Fibroblast of the aortic adventitia (primary cell): Measurements from ENCODE around the gene PARD6B. TPM values are rescaled to one million over a fixed set of nuclear protein-coding genes. Genes with fewer than 3 reads are reported as not detected.
A peak's percentile ranks its signal among the peaks of the same experiment; 100 is the strongest.

Experiments used
- DNase-seq: peaks from one replicate; pipeline ENCODE4 v3.0.0-alpha.2; 2010; ENCODE audit warnings: low read depth
- H3K4me3 ChIP-seq: 2 replicates; pipeline ENCODE4 v1.5.1; 2011; ENCODE audit warnings: low read depth, mild to moderate bottlenecking, control low read depth, low read length, moderate library complexity
- total RNA-seq: library from RNA; depleted of rRNA; stranded (reverse); fragments of >200 nt; gene quantifications from 2 replicates; pipeline ENCODE4 v1.2.3, GENCODE V29; 2012; ENCODE audit warnings: low replicate concordance
- TF ChIP-seq, protein P1 (sequence below): IDR thresholded peaks from 2 replicates; pipeline ENCODE4 v1.5.1; 2011; ENCODE audit warnings: mild to moderate bottlenecking, low read length, control low read depth, inconsistent platforms; ENCODE audit not compliant: insufficient read depth

Gene PARD6B
- total RNA-seq, 1 donor: 1.5 TPM

DNA sequence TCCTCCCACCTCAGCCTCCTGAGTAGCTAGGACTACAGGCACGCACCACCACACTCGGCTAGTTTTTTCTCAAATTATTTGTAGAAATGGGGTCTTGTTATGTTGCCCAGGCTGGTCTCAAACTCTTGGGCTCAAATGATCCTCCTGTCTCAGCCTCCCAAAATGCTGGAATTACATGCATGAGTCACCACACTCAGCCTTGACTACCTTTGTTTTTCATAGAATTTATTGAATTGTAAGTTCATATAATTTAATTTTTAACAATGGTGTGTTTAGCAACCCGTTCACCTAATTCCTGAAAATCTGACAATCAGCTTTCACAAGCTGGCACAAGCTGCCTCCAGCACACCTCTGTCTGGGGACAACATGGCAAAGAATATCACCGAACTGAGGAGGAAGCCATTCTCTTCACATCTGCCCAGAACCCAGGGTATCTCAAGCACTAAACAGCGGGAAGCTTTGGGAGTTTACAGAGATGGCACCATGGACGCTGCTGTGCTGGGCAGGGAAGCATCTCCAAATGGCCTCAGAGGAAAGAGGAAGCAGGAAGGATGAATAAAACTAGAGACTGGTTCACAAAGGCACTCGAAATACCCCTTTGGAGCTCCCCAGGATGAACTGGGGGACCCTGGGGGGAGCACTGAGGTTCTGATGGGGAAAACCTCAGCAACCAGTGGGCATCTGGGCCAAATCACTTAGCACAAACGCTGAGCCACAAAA, 43.0 kb upstream of the PARD6B start:
- no peak overlapping the region for H3K4me3 ChIP-seq
- DNase-seq: no peak
- TF ChIP-seq, protein P1, sequence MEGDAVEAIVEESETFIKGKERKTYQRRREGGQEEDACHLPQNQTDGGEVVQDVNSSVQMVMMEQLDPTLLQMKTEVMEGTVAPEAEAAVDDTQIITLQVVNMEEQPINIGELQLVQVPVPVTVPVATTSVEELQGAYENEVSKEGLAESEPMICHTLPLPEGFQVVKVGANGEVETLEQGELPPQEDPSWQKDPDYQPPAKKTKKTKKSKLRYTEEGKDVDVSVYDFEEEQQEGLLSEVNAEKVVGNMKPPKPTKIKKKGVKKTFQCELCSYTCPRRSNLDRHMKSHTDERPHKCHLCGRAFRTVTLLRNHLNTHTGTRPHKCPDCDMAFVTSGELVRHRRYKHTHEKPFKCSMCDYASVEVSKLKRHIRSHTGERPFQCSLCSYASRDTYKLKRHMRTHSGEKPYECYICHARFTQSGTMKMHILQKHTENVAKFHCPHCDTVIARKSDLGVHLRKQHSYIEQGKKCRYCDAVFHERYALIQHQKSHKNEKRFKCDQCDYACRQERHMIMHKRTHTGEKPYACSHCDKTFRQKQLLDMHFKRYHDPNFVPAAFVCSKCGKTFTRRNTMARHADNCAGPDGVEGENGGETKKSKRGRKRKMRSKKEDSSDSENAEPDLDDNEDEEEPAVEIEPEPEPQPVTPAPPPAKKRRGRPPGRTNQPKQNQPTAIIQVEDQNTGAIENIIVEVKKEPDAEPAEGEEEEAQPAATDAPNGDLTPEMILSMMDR: no peak

DNA sequence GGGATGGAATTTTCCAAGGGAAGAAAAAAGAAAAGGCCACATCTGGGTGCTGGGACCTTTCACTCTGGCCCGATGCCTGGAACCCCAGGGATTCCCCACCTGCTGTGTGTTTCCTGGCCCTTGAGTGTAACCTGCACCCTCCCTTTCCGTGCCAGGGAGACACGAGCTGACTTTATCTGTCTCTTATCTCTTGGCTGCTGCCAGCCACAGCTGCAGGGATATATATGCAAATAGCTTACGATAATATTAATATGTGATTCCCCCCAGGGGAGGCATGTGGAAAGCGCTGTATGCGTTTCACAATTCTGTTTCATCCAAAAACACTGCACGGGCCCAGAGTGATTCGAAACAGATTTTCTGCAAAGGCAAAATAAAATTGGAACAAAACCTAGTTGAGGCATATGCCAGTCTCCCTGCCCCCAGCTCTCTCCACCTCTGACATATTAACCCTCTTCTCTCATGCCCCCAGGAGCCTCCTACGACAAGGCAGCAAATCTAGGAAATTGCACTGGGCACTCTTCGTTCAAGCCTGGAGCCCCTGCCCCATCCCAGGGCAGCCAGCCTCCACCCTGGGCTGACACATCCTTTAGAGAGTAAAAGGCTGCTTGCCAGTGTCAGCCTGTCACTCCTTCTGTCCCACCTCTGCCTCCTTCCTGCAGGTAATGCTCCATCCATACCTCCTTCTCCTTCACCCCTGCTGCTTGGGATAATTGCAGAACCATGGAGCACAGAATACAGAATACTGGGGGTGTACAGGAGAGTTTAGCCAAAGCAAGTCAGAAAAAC, 41.3 kb upstream of the PARD6B start:
- peak overlapping the region; percentile 9 for H3K4me3 ChIP-seq
- TF ChIP-seq, protein P1: no peak
- DNase-seq: peak; percentile 81

DNA sequence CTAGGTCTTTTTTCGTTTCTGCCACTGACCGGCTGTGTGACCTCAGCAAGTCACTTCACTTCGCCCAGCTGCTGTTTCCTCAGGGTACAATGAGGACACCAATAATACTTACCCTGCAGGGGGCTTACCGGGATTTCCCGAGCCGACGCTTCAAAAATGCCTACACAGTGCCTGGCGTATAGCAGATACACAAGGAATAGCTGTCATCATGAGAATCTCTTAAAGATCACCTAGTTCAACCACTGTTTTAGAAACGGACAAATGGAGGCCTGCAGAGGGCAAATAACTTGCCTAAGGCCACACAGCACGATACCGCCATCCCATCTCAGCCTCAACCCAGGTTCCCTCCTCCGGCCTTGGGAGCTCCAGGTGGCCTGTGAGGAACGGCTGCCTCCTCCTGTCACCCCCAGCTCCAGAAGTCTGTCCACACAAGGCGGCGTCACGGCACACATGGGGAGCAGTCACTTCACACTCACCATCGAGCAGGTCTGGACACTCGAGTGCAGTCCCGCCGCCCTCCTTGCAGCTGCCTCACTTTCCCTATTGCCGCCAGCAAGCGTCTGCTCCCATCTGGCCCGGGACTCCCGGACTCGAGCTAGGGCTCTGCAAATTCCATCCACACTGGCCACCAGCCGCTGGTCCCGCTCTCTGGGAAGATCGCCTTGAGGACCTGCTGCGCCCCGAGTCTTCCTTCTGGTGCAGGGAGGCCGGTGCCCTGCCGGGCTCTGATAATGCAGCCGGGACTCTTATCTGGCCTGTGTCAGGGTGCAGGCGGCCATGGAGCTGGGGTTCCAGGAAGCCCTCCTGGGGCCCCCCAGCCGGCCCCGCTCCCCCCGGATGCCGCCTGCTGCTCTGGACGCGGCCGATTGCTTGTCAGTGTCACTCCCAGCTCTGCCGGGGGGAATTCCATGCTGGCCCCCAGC, 40.5 kb upstream of the PARD6B start, which contains the start of gene RIPOR3:
RIPOR3 (minus strand) TSS at position 893 of the 923 bp plus-strand sequence; CDS start at position 479, 414 bp downstream.
- H3K4me3 ChIP-seq: peak within 1 kb of the TSS; percentile 28
- DNase-seq: no peak
- TF ChIP-seq, protein P1: no peak

DNA sequence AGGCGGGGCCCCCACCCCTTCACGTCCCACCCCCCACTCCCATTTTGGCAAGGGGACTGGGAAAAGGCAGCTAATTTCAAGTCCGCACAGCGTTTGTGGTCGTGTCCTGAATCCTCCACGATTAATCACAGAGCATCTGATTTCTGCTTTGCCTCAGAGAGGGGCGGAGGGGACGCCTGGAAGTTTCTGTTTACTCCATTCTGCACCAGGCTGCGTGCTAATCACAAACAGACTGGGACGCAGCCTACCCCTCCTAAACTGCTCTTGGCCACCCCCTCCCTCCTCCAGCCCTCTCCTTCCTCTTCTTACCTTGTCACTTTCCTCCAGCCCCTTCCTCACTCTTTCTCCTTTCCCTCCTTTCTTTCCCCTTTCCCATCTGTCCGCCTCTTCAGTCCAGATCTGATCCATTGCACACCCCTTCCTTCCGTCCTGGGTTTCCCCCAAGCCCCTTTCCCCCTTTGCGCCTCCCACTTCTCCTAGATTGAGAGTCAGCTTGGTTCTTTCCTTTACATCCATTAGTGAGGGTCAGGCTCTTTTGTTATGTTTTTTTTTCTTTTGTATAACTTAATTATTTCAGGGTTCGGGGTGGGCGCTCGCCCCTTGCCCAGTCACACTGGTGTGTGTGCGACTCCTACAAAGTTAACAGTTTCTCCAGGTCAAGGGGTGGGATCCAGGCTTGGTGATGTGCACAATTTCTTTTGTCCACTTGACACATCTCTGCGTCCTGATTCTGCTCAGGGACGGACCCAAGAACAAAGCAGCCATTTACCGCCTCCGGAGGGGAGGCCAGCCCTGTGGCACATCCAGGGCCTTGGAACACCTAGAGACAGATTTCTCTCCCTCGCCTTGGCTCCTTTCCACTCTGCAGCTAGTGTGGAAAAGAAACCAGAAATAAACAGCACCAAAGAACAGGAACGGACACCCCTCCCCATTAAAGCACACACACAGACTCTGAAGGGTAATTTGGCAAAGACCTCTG, 39.5 kb upstream of the PARD6B start:
- DNase-seq: peak; percentile 68
- TF ChIP-seq, protein P1: no peak
- peak overlapping the region; percentile 28 for H3K4me3 ChIP-seq

DNA sequence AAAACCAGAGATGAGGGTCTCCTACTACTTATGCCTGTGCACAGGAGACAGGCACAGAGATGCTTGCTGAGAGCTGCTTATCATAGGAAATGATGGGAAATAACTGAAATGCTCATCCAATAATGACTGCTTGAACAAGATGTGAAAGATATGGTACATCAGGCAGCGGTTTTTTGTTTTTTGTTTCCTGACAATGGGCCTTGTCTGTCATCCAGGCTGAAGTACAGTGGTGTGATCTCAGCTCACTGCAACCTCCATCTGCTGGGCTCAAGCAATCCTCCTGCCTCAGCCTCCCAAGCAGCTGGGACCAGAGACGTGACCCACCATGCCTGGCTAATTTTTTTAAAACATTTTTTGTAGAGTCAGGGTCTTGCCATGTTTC, 38.8 kb upstream of the PARD6B start:
- TF ChIP-seq, protein P1: no peak
- DNase-seq: no peak

More for the DNA sequence above, 38.8 kb upstream of the PARD6B start:
- H3K4me3 ChIP-seq: no peak overlapping the region
